ENCODE data around the gene FAM240B.

The FAM240B gene

DNA sequence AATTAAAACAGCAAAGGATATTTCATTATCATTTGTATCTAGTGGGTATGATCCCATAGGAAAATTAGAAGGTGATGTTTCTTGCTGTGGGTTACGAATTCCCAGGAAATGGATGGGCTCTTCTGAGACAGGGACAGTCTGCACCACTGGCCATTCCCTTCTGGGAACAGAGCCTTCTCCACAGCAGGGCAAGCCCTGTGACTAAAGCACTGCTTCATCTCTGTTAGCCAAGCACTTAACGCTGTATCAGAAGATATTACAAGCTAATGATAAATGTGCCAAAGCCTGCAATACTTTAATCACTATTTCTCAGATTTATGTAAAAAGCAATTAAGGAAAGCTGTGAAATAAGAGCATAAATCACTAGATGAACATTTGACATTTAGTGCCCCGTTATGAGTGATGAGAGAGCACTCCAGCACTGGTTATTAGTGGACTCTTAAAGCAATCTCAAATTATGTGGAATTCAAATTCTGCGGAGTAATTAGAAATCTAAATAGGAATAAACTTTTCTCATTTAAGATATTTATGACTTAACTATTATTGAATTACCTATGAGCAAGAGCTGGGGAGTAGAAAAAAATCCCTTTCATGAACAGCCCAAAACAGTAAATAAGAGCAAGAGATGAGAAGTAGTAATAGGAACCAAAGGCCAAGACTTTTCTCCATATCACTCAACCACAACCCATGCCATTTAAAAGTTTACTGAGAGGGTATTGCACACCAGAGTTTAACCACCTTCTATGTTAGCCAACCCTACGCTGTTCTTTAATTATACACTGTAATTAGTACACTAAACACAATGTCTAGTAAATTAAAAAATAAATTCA lies 49.2 kb downstream of the FAM240B start:
- DNase-seq (ENCODE audit: low read depth in 3 of 3): no peak

- no peak for DNase-seq (ENCODE audit: low read depth in 3 of 3)
These were observed 51.0 kb downstream of the FAM240B start for GRCh38 chr9:38668791-38669466.

GRCh38 chr9:38662763-38663593 lies 57.0 kb downstream of the FAM240B start:
- no peak for DNase-seq (ENCODE audit: low read depth in 3 of 3)

- no peak for DNase-seq (ENCODE audit: low read depth in 3 of 3)
These were observed 60.4 kb downstream of the FAM240B start for GRCh38 chr9:38659538-38659937.

- DNase-seq (ENCODE audit: low read depth in 3 of 3): no peak
These were observed 63.0 kb downstream of the FAM240B start for GRCh38 chr9:38656896-38657295.

GRCh38 chr9:38652486-38652885 lies 67.4 kb downstream of the FAM240B start:
- no peak for DNase-seq (ENCODE audit: low read depth in 3 of 3)

GRCh38 chr9:38652044-38652443 lies 67.9 kb downstream of the FAM240B start:
- DNase-seq (ENCODE audit: low read depth in 3 of 3): no peak

DNA sequence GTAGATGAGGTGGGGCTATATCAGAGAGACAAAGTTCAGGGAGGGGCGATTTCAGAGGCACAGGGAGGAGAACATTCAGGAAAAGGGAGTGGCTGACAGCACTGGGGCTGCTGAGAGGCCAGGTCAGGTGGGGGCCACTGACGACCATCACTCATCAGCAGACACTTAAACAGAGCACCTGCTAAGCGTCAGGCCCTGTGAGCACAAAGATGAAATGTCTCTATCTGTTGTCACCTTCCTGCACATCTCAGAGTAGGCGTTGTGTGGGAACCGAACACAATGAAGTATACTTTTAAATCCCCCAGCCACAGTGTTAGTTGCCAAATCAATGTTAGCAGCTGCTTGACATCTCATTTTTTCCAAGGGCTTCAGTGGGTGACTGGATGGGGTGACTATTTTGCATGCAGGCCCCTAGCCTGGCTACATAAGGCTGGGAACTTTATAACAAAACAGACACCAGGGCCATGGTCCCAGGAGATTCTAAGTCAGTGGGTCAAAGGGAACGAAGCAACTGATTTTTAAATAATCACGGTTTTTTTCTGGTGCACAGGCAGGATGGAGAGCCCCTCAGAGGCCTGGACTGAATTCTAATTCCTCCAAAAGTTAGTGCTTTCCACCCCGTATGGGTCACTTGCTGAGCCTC lies 68.4 kb downstream of the FAM240B start:
- DNase-seq (ENCODE audit: low read depth in 3 of 3): no peak

GRCh38 chr9:38650564-38650963 lies 69.4 kb downstream of the FAM240B start:
- DNase-seq (ENCODE audit: low read depth in 3 of 3): no peak

- DNase-seq (ENCODE audit: low read depth in 3 of 3): no peak
These were observed 70.1 kb downstream of the FAM240B start for GRCh38 chr9:38649731-38650363.

GRCh38 chr9:38644601-38645000 lies 75.3 kb downstream of the FAM240B start:
- DNase-seq (ENCODE audit: low read depth in 3 of 3): no peak

Measured in stimulated activated CD4-positive, alpha-beta T cell treated with anti-CD3 and anti-CD28 coated beads, TNF-alpha, amount 100 ng/mL, for 4 hours (primary cell).